ENCODE measurements around the gene MARK4.
A peak's percentile ranks its signal among the peaks of the same experiment; 100 is the strongest.

MARK4 gene

DNA sequence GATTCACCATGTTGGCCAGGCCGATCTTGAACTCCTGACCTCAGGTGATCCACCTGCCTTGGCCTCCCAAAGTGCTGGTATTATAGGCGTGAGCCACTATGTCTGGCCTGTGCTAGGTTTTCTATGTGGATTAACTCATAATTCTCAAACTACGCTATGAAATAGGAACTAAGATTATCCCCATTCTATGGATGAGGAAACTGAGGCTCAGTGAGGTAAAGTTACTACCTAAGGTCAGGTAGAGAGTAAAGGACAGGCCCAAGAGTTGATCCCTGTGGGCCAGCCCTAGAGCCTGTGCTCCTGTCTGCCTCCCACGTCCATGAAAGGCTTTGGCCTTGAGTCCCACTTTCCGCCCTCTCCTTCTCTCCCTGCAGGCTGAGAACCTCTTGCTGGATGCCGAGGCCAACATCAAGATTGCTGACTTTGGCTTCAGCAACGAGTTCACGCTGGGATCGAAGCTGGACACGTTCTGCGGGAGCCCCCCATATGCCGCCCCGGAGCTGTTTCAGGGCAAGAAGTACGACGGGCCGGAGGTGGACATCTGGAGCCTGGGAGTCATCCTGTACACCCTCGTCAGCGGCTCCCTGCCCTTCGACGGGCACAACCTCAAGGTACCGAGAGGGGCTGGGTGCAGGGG is 20.1 kb downstream of the MARK4 start:
- DNase-seq (ENCODE audit: low read depth in 2 of 2): no peak

DNA sequence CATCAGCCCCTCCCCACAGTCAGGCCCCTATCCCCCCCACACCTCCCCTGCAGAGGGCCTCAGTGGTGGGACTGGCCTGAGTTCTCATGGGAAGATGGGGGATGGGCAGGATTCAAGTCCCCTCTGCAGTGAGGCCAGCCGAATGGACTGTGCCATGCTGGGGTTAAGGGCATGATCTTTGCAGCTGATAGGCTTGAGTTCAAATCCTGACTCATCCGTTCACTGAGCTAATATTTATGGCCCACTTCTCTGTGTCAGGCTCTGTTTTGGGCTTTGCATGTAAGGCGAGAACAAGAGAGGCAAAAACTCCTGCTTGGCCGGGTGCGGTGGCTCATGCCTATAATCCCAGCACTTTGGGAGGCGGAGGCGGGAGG is 20.7 kb downstream of the MARK4 start:
- no peak for DNase-seq (ENCODE audit: low read depth in 2 of 2)

DNA sequence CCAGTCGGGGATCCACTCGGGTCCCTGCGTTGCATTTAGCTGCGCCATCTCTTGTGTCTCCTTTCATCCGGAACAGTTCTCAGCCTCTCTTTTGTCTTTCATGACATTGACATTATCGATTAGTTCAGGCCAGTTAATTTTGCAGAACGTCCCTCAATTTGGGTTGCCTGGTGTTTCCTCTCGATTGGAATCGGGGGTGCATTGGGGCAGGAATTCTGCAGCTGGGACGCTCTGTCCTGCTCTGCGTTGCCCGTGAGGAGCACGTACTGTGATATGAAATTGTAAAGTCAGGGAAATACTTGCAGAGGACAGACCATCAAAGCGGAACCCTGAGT is 22.4 kb downstream of the MARK4 start:
- no peak for DNase-seq (ENCODE audit: low read depth in 2 of 2)

DNA sequence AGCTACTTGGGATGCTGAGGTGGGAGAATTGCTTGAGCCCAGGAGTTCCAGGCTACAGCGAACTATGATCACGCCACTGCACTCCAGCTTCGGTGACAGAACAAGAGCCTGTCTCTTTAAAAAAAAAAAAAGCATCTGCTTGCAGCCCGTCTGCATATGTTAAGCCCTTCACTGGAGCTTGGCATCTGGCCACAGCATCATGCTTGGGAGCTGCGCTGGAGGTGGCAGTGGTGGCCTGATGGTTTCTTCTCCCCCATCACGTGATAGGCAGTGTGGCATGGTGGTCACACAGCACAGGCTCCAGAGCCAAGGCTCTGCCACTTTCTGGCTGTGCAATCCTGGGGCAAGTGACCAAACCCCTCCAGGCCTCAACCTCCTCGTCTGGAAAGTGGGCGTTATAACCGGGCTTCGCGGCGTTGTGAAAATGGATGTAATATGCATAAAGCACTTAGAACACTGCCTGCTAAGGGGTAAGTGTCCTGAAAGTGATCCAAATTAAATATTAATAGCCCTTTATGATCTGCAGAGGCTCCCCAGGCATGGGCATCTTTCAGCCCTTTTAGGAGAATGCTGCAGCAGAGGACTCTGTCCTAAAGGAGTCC is 24.4 kb downstream of the MARK4 start:
- no peak for DNase-seq (ENCODE audit: low read depth in 2 of 2)

DNA sequence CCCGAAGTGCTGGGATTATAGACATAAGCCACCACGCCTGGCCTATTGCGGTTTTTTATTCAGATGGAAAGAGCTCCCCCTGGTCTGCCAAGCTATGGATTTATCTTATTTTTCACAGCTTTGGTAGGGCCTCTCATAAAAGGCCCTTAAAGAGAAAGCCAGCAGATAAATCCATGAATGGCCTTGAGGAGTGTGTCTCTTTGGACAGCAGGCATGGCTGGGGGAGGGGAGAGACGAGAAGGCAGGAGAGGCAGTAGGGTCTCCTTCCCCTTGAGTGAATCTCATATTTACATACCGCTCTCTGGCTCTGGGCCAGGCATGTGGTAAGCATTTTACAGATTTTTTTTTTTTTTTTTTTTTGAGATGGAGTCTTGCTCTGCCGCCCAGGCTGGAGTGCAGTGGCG is 25.2 kb downstream of the MARK4 start:
- no peak for DNase-seq (ENCODE audit: low read depth in 2 of 2)

DNA sequence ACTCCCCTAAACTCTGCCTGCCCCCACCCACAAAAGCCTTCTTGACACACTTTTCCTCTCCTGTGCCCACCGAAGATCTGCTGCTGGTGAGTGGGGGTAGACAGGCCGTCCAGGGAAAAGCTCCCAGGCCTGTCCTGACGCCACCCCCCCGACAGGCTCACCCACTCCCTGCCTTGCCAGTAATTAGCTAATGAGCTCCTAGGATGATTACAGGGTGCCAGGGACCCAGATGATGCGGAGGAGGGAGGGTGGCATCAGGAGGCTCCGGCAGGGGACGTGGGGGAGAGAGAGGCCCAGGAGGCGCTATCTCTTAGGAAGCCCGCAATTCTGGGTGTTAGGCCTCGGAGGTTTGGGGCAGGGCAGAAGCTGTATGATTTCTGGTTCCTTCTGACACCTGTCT is 27.0 kb downstream of the MARK4 start:
- DNase-seq (ENCODE audit: low read depth in 2 of 2): no peak

DNA sequence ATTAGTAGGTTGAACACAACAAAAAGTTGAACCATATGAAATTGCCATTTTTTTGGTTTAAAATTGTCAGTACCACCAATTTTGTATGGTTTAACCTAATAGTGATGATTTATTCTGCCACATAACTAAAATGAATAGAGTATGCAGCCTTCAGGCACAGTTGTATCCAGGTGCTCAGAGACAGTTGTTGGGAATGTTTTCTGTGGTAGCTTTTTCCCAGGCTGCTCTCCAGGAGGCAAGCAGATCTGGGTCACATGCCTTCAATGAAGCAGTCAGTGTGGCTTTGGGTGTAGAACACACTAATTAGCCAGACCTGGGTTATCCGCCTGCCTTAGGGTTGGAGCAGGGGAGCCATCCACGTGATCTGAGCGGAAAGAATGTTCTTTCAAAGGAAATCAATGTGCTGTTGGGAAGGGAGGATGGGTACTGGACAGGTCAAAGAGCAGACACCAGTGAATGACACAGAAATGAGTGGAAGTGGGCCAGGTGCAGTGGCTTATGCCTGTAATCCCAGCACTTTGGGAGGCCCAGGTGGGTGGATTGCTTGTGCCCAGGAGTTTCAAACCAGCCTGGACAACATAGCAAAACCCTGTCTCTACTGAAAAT is 28.6 kb downstream of the MARK4 start:
- no peak for DNase-seq (ENCODE audit: low read depth in 2 of 2)

DNA sequence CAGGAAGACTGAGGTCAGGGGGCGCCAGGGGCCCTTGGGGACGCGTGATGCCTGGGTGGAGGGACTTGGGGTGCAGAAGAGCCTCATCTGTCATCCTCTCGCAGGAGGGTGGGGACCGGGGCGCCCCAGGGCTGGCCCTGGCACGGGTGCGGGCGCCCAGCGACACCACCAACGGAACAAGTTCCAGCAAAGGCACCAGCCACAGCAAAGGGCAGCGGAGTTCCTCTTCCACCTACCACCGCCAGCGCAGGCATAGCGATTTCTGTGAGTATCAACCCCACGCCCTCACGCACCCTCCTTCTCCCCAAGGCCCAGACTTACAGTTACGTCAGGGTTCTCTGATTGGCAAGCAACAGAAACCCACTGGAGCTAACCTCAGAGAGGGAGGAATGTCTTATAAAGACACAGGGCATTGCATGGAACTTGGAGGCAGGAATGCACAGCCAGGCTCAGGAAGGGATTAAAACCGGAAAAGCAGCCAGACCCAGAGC is 29.4 kb downstream of the MARK4 start:
- no peak for DNase-seq (ENCODE audit: low read depth in 2 of 2)

DNA sequence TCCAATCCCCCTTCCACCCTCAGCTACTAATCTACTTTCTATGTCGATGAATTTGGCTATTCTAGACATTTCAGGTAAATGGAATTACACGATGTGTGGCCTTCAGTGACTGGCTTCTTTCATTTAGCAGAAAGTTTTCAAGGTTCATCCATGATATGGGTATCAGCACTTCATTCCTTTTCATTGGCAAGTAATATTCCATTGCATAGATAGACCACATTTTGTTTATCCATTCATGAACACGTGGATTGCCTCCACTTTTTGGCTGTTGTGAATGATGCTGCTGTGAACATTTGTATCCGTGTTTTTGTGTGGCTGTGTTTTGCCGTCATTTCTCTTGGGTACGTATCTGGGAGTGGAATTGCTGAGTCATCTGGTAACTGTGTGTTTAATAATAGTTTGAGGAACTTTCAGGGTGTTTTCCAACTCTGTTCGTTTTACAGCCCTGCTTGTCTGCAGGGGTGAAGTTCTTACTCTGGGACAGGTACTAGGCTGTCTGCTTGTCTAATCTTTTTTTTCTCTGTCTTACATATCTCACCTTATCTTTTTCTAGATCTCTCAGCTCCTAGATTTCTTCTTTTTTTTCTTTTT is 32.5 kb downstream of the MARK4 start:
- DNase-seq (ENCODE audit: low read depth in 2 of 2): no peak

DNA sequence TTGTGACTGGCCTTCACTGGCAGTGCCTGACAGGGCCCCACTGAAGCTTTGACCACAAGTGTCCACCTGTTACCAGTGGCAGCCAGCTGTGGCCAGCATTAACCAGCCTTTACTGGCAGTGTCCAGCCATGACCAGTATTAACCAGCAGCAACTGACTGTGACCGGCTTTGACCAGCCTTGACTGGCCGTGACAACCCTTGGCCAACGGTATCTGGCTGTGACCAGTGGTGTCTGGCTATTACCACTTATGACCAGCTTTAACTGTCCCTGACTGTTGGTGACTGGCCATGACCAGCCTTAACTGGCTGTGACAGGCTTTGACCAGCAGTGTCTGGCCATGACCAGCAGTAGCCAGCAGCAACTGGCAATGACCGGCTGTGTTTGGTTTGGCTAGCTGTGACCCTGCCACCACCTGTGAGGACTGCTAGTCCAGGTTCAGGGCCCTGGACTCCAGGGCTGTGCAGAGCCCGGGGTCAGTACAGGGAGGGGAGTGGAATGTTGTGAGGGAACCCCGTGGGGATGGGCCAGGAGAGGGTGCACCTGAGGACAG is 39.4 kb downstream of the MARK4 start:
- DNase-seq (ENCODE audit: low read depth in 2 of 2): no peak

DNA sequence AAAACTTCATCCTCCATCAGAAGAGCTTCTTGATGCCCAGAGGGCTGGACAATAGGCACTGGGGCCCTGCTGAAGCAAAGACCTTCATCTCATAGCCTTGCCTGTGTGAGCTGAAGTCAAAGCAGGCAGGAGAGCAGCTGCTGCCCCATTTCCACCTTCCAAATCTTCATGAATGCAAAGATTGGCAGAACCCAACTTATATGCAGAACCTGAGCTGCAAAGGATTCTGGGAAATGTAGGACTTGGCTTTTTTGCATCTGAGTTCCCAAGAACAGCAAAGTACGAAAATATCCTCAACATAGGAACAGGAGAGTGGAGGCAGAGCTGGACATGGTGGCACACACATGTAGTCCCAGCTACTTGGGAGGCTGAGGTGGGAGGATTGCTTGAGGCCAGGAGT is 40.8 kb downstream of the MARK4 start:
- no peak for DNase-seq (ENCODE audit: low read depth in 2 of 2)

DNA sequence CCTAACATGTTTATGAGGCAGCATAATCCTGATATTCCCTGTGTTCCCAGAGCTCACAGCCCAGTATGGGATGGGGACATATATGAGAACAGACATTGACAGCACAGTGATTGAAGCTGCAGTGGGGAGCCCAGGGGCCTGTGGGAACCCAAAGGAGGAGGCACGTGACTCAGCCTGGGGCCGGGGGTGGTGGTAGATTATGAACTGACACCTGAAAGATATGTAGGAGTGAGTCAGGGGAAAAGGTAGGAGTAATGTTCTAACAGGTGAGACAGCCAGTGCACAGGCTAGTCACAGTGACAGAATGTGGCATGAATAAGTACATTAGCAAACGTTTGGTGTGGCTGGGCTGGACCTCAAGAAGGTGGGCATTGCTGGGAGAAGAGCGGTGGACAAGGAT is 42.6 kb downstream of the MARK4 start:
- peak in 1 of 2 donors; percentile 25 for DNase-seq (ENCODE audit: low read depth in 2 of 2)

DNA sequence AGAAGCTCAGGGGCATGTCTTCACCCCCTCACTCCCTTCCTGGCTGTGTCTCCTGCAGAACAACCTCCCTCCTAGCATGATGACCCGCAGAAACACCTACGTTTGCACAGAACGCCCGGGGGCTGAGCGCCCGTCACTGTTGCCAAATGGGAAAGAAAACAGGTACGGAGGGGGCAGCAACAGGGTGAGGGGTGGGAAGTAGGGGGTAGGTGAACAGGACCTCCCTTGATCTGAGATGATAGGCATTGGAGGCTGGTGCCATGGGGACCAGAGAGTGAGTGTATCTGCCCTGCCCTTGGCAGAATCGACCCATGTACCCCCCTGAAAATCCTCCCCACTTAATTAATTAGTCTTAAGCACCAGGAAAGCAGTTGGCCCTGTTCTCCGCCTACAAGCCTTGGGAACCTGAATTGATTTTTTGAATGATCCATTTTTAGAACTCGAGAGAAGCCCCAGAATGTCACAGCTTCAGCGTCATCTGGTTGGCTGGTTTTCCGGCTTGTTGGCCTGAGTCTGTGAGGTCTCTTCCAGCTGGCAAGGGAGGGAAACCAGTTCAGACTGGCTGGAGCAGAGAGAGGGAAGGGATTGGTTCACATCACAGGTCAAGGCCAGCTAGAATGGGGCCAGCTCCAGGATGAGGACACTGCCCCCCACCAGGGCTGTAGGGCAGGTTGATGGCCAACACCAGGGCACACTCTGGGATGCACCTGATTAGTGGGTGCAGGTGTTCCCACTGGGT is 43.4 kb downstream of the MARK4 start:
- DNase-seq (ENCODE audit: low read depth in 2 of 2): no peak

DNA sequence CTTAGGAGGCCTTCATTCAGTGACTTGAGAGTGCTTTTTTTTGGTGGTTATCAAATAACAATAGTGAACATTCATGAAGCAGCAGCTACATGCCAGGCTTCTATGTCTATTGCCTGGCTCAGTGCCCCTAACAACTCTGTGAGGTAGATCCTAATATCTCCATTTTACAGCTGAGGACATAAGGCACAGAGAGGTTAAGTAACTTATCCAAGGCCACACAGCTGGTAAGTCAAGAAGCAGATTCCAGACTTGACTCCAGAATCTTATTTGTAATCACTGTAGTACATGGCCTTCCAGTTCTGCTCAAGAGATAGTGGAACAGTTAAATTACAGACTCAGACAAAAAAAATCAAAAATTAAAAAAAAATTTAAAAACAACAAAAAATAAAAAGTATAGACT is 44.8 kb downstream of the MARK4 start:
- DNase-seq (ENCODE audit: low read depth in 2 of 2): no peak

DNA sequence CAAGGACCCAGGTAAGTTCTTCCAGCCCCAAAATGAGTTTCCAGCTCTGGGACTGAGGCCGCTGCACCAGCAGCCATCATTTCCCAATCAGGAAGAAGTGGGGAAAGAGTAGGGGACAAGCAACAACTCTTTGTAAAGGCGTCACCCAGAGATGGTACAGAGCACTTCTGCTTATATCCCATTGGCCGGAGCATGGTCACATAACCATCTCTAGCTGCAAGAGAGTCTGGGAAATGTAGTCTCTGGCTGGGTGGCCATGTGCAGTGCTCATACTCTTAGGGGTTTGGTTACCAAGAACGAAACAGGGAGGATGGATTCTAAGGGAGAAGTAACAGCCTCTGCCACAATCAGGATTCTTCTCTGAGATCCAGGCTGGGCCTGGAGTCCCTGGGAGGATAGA is 45.3 kb downstream of the MARK4 start:
- no peak for DNase-seq (ENCODE audit: low read depth in 2 of 2)

DNA sequence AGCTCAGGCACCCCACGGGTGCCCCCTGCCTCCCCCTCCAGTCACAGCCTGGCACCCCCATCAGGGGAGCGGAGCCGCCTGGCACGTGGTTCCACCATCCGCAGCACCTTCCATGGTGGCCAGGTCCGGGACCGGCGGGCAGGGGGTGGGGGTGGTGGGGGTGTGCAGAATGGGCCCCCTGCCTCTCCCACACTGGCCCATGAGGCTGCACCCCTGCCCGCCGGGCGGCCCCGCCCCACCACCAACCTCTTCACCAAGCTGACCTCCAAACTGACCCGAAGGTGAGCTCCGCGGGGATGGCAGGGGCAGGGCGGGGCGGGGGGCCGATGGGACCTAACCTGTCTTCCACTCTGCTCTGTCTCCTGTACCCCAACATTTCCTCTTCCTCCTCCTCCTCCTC is 46.6 kb downstream of the MARK4 start:
- no peak for DNase-seq (ENCODE audit: low read depth in 2 of 2)

DNA sequence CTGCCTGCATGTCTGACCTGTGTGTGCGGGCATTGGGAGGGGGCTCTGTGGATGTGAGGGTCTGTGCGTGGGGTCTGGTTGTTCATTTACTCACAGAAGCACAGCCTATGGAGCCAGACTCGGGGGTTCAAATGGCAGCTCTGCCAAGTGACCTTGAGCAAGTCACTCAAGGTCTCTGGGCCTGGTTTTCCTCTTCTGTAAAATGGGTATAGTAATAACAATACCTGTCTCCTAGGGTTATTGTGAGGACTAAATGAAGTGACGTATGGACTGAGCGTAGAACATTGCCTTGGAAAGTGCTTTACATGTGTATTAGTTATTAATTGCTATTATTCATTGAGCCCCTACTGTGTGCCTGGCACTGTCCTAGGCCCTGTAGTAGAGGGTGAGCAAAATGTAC is 47.2 kb downstream of the MARK4 start:
- no peak for DNase-seq (ENCODE audit: low read depth in 2 of 2)

DNA sequence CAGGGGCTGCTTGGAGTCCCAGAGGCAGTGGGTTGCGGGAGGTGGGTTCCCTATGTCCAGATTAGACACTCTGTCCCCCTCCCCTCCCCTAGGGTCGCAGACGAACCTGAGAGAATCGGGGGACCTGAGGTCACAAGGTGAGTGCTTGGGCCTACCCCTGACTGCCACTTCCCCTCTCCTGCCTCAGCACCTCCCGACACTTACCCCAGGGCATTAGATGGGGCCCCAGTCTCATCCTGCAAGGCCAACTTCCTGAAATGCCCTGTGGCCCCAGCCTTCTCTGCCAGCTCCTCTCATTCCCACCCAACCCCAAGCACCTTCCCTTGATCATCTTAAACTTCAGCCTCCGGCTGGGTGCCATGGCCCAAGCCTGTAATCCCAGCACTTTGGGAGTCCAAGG is 48.6 kb downstream of the MARK4 start:
- no peak for DNase-seq (ENCODE audit: low read depth in 2 of 2)

DNA sequence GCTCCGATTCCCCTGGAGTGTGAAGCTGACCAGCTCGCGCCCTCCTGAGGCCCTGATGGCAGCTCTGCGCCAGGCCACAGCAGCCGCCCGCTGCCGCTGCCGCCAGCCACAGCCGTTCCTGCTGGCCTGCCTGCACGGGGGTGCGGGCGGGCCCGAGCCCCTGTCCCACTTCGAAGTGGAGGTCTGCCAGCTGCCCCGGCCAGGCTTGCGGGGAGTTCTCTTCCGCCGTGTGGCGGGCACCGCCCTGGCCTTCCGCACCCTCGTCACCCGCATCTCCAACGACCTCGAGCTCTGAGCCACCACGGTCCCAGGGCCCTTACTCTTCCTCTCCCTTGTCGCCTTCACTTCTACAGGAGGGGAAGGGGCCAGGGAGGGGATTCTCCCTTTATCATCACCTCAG is 51.3 kb downstream of the MARK4 start:
- no peak for DNase-seq (ENCODE audit: low read depth in 2 of 2)

DNA sequence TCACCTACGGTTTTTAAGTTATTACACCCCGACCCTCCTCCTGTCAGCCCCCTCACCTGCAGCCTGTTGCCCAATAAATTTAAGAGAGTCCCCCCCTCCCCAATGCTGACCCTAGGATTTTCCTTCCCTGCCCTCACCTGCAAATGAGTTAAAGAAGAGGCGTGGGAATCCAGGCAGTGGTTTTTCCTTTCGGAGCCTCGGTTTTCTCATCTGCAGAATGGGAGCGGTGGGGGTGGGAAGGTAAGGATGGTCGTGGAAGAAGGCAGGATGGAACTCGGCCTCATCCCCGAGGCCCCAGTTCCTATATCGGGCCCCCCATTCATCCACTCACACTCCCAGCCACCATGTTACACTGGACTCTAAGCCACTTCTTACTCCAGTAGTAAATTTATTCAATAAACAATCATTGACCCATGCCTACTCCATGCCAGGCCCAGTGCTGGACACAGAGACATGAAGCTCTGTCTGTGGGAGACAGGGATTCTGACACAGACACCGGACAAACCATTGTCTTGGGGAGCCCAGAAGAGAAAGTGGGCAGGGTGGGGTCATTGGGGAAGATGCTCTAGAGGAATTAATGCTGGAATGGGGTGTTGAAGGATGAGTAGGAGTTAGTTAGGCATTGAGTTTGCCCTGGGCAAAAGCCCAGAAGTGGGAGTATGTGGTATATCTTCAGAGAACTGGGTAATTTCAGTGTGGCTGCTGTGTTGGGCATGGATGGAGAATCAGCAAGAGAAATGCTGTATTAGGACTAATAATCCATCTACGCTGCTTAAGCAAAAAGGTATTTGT is 52.4 kb downstream of the MARK4 start:
- no peak for DNase-seq (ENCODE audit: low read depth in 2 of 2)

DNA sequence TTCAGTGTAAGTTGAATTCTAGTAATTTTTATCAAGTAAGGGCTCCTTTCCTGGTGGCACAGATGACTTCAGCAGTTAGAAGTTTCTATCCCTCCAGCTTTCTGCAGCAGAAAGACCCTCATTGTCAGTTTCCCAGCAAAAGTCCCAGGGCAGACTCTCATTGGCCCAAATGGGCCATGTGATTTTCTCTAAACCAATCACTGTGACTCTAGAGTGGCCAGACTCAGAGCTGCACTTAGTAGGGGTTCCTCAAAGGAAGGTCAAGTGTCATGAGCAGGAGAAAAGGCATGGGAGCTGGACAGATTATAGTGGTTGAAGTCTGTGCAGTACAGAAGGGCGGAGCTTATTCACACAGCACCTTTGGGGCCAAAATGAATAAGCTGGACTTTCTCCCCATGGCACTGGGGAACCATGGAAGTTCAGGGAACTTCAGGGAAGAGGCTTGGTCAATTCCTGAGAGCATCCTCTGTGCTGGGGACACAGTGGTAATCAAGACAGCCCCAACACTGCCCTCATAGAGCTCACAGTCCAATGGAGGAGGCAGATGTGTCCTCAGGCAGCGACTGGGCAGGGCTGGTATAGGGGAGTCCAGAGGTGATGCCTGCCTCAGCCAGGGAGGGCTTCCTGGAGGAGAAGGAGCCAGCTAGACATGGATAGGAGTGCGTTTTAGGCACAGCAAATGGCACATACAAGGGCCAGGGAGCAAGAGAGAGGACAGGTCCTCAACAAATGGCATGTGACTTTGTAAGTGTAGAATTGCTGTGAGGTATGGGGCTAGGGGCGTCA is 53.3 kb downstream of the MARK4 start:
- DNase-seq (ENCODE audit: low read depth in 2 of 2): no peak

Data from stimulated activated CD4-positive, alpha-beta T cell treated with anti-CD3 and anti-CD28 coated beads, Interleukin-1b, Interleukin-23, amount 100 ng/mL, for 4 hours (primary cell).